RWPE2 (cell line): Measurements from ENCODE around the gene ABHD6.

Experiments
- ATAC-seq: fragments of 200-7000 bp; cut with Tn5 transposase; 3 replicates; pipeline ENCODE4 v1.9.1; 2021; ENCODE audit warnings: low read depth
- DNase-seq: peaks from one replicate; pipeline ENCODE4 v3.0.0-alpha.2; 2020; ENCODE audit warnings: low spot score
- H3K27ac ChIP-seq: fragments of 450-650 bp; 2 replicates; pipeline ENCODE4 v1.5.1; 2017; ENCODE audit warnings: mild to moderate bottlenecking; ENCODE audit not compliant: poor library complexity, severe bottlenecking
- H3K27me3 ChIP-seq: fragments of 250-450 bp; sonication (Bioruptor Pico); 2 replicates; pipeline ENCODE4 v1.5.1; 2021; ENCODE audit warnings: mild to moderate bottlenecking, moderate library complexity; ENCODE audit not compliant: insufficient read depth, poor library complexity, severe bottlenecking
- H3K36me3 ChIP-seq: fragments of 250-450 bp; sonication (Bioruptor Pico); 2 replicates; pipeline ENCODE4 v1.5.1; 2020; ENCODE audit warnings: low read depth, mild to moderate bottlenecking, moderate library complexity
- H3K4me1 ChIP-seq: fragments of 250-450 bp; sonication (Bioruptor Pico); 2 replicates; pipeline ENCODE4 v1.5.1; 2021; ENCODE audit warnings: mild to moderate bottlenecking, moderate library complexity; ENCODE audit not compliant: insufficient read depth, poor library complexity, severe bottlenecking
- H3K4me3 ChIP-seq: fragments of 250-450 bp; sonication (Bioruptor Pico); 2 replicates; pipeline ENCODE4 v1.5.1; 2021; ENCODE audit warnings: mild to moderate bottlenecking, moderate library complexity; ENCODE audit not compliant: severe bottlenecking
- H3K9me3 ChIP-seq: fragments of 250-450 bp; sonication (Bioruptor Pico); 2 replicates; pipeline ENCODE4 v1.5.1; 2021; ENCODE audit warnings: mild to moderate bottlenecking, moderate library complexity; ENCODE audit not compliant: severe bottlenecking
- CTCF ChIP-seq: fragments of 450-650 bp; IDR thresholded peaks from one replicate; pipeline ENCODE4 v1.5.1; 2017; ENCODE audit warnings: mild to moderate bottlenecking, moderate library complexity; ENCODE audit not compliant: poor library complexity, severe bottlenecking

The ABHD6 gene

GRCh38 chr3:58237238-58237940 is at the start of gene ABHD6:
TSS of gene ABHD6 (plus strand) at chr3:58237792. CDS start at chr3:58256587, 18,795 bp downstream.
- Histone ChIP-seq H3K27ac (peak within 1 kb of the TSS; percentile 20), H3K4me1 (peaks cover 4% of the 10 kb centered on the region), H3K4me3 (peak within 1 kb of the TSS; percentile 83), H3K36me3 (no peaks in the 10 kb centered on the region), H3K9me3 (no peaks in the 10 kb centered on the region), H3K27me3 (no peaks in the 10 kb centered on the region)
- TF ChIP-seq CTCF: peak; percentile 54
- ATAC-seq: peak; percentile 79
- peak; percentile 71 for DNase-seq

- Histone ChIP-seq H3K27me3 (no peaks in the 10 kb centered on the region), H3K4me1 (peaks cover 7% of the 10 kb centered on the region), H3K9me3 (no peaks in the 10 kb centered on the region), H3K27ac (no peak overlapping the region), H3K4me3 (no peak overlapping the region), H3K36me3 (no peaks in the 10 kb centered on the region)
- no peak for TF ChIP-seq CTCF
- DNase-seq (no peak), ATAC-seq (peak; percentile 48)
These were observed 49.4 kb upstream of the ABHD6 start for GRCh38 chr3:58188173-58188564.

GRCh38 chr3:58188921-58189451 is 48.6 kb upstream of the ABHD6 start:
- Histone ChIP-seq H3K9me3 (no peaks in the 10 kb centered on the region), H3K4me3 (no peak overlapping the region), H3K4me1 (peaks cover 7% of the 10 kb centered on the region), H3K36me3 (no peaks in the 10 kb centered on the region), H3K27ac (no peak overlapping the region), H3K27me3 (no peaks in the 10 kb centered on the region)
- ATAC-seq (no peak), DNase-seq (no peak)
- TF ChIP-seq CTCF: no peak

- no peak overlapping the region for H3K4me3 ChIP-seq
- H3K36me3 ChIP-seq: no peaks in the 10 kb centered on the region
- no peaks in the 10 kb centered on the region for H3K27me3 ChIP-seq
- DNase-seq: no peak
- no peaks in the 10 kb centered on the region for H3K9me3 ChIP-seq
- TF ChIP-seq CTCF: no peak
- ATAC-seq: no peak
- peaks cover 7% of the 10 kb centered on the region for H3K4me1 ChIP-seq
- no peak overlapping the region for H3K27ac ChIP-seq
These were observed 47.9 kb upstream of the ABHD6 start for GRCh38 chr3:58189691-58190090.

- H3K27me3 ChIP-seq: no peaks in the 10 kb centered on the region
- H3K36me3 ChIP-seq: no peaks in the 10 kb centered on the region
- DNase-seq (no peak), ATAC-seq (no peak)
- no peak overlapping the region for H3K4me3 ChIP-seq
- H3K4me1 ChIP-seq: peaks cover 7% of the 10 kb centered on the region
- no peaks in the 10 kb centered on the region for H3K9me3 ChIP-seq
- no peak for TF ChIP-seq CTCF
- H3K27ac ChIP-seq: no peak overlapping the region
These were observed 47.3 kb upstream of the ABHD6 start for GRCh38 chr3:58190291-58190690.
